GM19463 (cell line): ENCODE measurements around the gene ZNF319.

Experiments used
- ATAC-seq: cut with Tn5 transposase; IDR thresholded peaks from one replicate; pipeline ENCODE4 v1.9.1; 2021; ENCODE audit warnings: mild to moderate bottlenecking, moderate library complexity; ENCODE audit not compliant: unreplicated experiment

The ZNF319 gene

GRCh38 chr16:57998992-57999365 lies 1.5 kb downstream of the ZNF319 start:
- ATAC-seq, result no peak

DNA sequence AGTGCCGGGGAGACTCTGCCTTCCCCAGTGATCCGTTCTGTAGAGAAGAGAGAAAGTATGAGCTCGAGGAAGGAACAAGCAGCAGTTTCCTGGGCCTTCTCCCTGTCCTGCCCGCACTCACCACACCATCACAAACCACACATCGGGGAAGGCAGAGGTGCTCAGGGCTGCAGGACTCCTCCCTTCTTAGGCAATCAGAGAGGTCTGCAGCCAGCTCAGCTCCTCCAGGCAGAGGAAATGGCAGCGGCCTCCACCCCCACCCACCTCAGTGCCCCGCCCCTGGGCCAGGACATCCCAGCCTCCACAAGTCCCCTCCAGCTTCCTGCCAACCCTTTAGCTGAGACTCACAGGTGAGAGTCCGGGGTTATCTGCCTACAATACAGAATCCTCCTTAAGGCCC lies 2.0 kb downstream of the ZNF319 start:
- no peak for ATAC-seq

GRCh38 chr16:57997528-57998265 lies 2.8 kb downstream of the ZNF319 start:
- ATAC-seq, result no peak

DNA sequence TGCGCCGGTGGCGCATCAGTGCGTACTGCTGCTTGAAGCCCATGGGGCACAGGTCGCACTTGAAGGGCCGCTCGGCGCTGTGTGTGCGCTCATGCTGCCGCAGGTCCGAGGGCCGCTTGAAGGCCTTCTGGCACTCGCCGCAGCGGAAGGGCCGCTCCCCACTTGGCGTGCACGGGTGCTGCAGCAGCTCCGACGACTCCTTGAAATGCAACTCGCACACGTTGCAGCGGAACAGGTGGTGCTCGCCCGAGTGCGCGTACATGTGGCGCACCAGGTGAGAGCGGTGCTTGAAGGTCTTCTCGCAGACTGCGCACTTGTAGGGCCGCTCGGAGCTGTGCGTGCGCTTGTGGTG lies 3.3 kb downstream of the ZNF319 start:
- ATAC-seq, result no peak

DNA sequence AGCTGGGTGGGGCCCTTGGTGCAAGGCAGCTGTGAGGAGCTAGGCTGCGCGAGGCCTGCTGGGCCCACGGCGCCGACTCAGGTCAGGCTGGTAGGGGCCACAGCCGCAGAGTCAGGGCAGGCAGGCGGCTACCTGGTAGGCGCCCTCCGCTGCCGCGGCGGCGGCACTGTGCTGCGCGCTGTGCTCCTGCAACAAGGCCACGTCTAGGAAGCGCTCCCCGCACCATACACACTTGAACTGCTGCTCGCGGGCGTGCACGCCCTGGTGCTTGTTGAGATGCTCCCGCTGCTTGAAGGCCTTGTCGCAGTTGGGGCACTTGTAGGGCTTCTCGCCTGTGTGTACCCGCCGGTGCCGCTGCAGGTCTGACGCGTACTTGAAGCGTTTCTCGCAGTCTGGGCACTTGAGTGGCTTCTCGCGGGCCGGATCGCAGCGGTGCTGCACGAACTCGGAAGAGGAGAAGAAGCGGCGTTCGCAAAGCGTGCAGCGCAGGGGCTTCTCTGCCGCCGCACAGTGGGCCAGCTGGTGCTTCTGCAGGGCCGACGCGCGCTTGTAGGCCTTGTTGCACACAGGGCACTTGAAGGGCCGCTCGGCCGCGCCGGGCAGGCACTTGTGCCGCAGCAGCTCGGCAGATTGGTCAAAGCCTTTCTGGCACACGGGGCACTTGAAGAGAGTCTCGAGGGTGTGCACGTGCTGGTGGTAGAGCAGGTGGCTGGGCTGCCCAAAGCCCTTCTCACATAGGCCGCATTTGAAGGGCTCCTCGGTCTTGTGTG lies 3.9 kb downstream of the ZNF319 start:
- no peak for ATAC-seq

DNA sequence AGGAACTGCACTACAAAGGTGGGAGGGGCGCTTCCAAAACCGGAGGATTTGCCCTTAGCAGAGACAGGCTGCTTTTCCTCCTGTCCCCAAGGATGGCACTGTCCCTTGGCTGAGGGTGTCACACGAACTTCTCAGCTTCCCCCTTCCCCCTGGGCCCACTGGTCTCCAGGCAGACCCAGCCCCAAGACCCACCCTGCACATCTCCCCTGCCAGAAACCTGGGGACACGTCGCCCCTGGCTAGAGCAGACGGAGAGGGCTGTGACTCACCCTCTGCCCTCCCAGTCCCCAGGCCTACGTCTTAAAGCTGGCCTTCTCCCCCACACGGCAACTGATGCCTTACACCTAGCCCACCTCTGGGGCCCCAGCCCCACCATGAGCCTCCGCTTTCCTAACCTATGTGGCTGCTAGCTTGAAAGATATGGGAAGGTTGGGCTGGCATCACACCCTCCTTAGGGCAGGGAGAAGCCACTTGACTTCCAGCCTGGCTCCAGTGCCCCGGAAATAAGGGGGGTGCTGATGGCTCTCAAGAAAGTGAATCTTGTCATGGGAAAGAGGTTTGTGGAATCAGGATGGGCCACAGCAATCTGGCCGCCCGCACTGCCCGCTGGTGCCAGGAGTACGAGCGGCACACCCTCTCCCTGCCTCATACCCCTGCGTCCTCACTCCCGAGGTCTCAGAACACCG lies 4.6 kb downstream of the ZNF319 start:
- no peak for ATAC-seq

DNA sequence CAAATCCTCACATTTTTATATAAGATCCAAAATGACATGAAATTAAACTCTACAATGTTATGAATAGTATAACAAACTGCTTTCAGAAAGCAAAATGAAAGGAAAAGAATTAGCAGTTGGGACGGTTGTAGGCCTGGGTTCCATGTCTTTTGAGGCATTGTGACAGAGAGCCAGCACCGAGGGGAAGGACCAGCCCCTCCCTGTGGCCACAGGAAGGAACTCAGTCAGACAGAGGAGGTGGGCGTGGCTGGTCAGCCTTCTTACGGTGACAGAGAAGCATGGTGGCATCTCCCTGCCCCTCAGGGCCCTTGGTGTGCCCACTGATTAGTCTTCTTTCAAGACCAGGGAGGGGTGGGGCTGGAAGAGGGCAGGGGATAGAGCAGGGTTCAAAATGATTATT lies 5.7 kb downstream of the ZNF319 start:
- ATAC-seq, result peak; percentile 56

GRCh38 chr16:57994361-57994760 lies 6.1 kb downstream of the ZNF319 start:
- no peak for ATAC-seq

- ATAC-seq, result no peak
Measured at GRCh38 chr16:57993897-57994296, 6.6 kb downstream of the ZNF319 start.

GRCh38 chr16:57993438-57993837 lies 7.0 kb downstream of the ZNF319 start:
- no peak for ATAC-seq

- ATAC-seq, result no peak
Measured at GRCh38 chr16:57992084-57992483, 8.4 kb downstream of the ZNF319 start.

DNA sequence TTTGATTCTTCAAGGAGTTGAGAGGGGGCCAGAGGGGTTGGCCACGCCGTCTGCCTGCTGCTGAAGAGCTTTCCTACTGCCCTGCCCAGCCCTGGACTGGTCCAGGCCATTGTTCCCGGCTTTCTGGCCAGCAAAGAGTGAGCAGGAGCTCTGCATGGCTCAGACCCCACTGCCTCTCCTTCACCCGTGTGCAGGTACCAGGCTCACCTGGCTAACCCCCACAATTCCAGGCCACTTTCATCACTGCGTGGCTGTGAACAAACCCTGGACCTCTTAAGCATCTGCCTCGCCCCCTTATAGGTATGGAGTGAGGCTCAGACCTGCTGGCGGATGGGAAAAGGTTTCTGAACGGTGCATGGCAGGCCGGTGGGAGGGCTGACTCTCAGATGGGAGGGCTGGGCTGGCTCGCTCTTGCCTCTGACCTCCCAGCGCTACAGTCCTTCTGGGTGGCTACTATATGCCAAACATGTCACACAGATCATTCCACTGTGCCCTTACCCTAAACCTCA lies 8.9 kb downstream of the ZNF319 start:
- no peak for ATAC-seq

DNA sequence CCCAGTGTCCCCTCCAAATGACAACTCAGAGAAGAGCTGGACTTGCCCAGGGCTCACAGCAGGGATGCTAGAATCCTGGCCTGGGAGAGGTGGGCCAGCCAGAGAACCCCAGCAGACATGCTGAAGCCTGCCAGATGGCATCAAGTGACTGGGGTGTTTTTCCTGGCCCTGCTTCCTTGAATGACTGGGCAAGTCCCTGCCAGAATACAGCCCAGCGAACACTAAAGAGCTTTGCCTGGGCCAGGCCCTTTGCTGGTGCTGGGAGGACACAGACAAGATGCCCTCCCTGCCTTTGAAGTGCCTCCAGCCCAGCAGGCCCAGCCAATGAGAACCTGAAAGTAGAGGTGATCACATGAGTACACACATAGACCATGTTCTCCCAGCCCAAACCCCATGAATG lies 11.5 kb downstream of the ZNF319 start:
- no peak for ATAC-seq

DNA sequence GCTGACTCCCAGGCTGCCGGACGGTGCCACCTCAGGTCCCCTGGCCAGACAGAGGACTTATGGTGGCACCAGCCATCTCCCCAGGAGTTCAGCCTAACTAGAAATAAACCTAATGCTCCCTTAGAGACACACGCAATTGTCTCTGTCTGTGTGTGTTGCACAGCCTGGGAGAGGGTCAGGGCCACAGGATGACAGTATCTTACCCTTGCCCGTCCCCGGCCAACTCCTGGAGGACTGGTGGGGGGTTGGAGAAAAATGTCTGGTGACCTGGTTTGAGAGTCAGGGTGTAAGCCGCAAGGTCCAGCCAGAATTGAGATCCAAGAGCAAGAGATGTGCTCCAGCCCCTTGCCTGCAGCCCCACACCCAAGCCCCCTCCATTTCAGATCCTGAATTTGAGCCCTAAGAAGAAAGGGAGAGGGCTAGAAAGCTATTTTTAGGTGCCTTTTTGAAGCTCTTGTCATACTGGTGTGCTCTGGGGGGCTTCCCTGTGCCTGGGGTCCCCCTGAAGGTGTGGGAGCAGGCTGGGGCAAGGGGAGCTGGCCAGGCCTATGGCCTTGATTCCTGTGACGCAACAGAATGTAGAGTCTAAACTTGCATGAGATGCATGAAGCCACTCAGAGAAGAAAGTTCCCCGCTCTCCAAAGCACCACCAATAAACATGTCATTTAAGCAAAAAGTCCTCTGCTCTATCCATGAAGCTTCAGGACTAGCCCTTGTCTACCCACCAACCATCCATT lies 12.9 kb downstream of the ZNF319 start:
- ATAC-seq, result no peak

DNA sequence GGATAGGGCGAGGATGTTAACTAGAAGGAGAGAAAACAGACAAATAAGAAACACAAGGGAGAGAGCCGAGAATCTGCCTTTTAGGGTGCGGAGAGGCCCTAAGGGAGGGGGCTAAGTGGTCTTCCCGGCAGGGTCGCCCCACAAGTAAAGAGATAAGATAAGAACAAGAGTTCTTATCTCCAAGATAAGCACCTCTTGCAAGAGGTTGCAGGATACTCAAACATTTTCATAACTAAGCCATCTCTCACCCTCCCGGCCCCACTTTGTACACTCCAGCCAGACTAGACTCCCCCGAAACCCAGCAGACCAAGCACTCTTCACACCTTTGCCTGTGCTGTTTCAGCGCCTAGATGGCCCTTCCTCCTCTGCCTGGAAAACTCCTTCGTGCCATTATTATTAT lies 14.3 kb downstream of the ZNF319 start:
- no peak for ATAC-seq

DNA sequence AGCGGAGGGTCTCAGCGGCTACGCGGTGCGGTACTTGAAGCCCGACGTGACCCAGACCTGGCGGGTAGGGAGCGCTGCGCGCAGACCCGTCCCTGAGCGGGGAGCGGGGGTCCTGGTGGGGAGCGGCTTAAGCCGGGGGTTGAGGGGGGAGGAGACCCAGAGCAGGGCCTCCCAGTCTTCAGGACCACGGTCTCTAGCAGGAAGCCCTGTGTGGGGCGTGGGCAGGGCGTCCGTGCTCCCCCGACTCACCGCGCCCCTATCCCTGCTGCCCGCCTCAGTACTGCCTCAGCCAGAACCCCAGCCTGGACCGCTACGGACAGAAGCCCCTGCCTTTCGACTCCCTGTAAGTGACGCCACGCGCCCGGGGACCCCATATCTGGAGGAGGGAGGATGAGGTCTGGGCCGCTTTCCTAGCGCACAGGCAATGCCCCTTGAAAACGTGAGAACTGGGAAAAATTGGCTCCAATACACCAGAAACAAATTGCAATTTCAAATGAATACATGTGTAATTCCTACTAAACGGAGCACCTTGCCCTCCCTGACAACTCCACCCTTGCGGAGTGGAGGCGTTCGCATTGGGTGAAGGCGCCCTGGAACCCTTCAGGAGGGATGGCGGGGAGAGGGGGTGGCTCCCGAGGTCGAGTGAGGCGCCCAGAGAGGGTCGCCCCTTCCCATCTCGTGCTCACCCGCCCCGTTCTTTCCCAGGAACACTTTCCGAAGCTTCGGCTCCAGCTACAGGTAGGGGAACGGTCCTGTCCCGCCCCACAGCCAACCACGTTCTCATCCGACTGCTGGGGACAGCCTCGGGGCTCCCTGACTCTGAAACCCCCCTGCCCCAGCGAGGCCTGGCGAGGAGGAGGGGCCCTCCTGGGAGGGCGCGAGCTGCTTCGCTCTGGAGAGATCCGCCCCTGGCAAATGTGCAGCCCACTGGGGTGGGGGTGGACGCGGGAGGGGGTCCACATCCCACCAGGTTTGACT lies 15.0 kb downstream of the ZNF319 start:
- ATAC-seq, result no peak

- peak; percentile 69 for ATAC-seq
Measured at GRCh38 chr16:57984443-57985203, 15.8 kb downstream of the ZNF319 start.

DNA sequence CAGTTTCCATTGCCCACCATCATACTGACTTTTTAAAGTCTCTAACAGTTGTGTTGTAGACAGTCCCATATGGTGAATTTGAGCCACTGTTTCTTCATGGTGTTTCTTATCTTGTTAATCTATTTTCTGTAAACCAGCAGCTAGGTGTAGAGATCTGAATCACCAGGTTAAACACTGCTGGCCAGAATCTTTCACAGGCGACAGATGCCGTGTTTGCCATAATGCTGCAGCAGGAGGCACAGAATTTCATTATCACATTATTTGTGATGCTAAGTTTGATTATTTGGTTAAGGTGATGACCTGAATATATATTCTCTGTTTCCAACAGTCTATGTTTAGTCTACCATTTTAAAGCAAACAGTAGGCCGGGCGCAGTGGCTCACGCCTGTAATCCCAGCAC lies 18.1 kb downstream of the ZNF319 start:
- no peak for ATAC-seq

DNA sequence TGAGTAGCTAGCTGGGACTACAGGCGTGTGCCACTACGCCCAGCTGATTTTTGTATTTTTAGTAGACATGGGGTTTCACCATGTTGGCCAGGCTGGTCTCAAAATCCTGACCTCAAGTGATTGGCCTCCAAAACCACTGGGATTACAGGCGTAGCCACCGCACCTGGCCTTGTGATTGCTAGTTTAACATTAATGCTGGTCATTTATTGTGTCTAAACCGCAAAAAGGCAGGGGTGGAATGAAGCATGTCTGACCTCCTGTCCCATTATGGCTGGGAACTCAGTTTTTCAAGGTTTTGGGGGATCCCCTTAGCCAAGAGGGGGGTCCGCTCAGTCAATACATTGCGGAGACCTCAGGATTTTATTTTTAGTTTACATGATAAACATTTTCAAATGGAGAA lies 18.8 kb downstream of the ZNF319 start:
- ATAC-seq, result no peak
